Activated CD4-positive, alpha-beta T cell treated with anti-CD3 and anti-CD28 coated beads for 48 hours (primary cell): ENCODE measurements around the gene URM1.
"Not testable (repeated sequence)": the region's sequence is repeated elsewhere in the genome, so short reads cannot be mapped to it uniquely, and the experiment has no call there.

ENCODE experiments used
- DNase-seq: peaks from one replicate; pipeline ENCODE4 v3.0.0-alpha.2; 2020

The URM1 gene

DNA sequence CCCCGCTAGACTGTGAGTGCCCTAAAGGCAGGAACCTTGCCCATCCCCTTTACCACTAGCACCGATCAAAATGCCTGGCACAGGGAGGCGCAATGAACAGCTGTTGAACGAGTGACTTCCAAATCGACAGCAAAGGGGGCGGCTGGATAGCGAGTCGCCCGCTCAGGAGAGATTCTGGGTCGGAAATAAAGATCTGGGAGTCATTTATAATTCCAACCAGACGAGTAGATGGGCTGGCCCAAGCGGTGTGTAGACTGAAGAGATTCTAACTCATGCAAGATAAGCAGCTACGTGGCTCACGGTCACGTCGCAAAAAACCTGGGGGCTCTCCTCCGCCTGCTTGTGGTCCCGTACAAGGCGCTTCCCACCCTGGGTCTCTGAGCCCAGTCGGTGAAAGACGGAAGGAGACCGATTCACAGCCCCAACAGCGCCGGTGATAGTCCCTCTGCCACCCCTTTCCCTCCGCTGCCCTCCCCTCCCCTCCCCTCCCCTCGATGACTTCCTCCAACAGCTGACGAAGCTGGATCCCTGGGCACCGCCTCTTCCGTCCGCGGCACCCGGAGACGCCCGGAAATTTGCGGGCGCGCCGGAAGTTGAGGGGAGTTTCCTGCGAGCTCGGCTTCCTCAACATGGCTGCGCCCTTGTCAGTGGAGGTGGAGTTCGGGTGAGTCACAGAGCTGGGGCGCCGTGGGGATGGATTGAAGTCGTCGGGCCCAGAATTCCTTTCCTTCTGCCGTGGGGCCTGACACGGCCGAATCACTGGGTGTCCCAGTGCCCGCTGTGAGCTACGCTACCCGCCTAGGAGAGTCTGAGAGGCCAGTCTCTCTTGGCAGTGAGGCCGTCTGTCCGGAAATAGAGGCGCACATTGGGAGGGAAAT lies at the start of gene URM1:
Gene URM1, plus strand, starts transcription at position 623 of the 878 bp plus-strand sequence. Its CDS starts 7 bp downstream, at position 630.
- peak; percentile 97 for DNase-seq

GRCh38 chr9:128321879-128322403 lies 49.2 kb upstream of the URM1 start:
- no peak for DNase-seq

DNA sequence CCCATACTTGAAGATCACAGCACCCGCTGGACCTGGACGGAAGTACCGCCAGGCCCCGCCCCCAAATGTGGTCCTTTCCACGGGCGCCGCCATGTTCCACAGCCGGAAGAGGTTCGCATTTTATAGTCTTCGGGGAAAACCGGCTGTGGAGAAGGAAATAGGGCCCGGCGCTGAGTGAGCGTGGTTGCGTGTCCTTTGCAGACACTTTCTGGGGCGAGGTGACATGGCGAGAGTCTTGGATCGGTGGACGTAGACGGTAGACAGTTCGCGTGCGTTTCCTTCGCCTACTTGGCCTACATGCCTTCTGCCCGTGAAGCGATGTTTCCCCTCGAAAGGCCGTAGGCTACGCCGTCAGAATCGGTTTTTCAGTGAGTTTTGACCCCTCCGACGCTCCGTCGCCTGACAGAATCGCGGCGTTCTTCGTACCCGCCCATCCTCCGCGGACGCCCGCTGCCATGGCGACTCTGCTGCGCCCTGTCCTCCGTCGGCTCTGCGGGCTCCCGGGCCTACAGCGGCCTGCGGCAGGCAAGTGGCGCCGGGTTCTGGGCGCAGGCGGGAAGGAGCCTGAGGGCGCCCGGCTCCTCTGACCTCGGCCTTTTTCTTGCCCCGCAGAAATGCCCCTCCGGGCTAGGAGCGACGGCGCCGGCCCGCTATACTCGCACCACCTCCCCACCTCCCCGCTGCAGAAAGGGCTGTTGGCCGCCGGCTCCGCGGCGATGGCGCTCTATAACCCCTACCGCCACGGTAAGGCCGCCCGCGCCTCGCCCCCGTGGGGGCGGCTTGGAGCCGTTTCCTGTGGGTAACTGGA lies 48.6 kb upstream of the URM1 start, which contains the start of the genes COQ4 and TRUB2:
Gene COQ4, plus strand, starts transcription at position 436 of the 808 bp plus-strand sequence. Its CDS starts 20 bp downstream, at position 456.
Gene TRUB2, minus strand, starts transcription at position 44 of the 808 bp plus-strand sequence. Its CDS starts 39 bp downstream, at position 5.
- DNase-seq = peak; percentile 95

- DNase-seq = no peak
These were observed 47.9 kb upstream of the URM1 start for GRCh38 chr9:128323212-128323730.

DNA sequence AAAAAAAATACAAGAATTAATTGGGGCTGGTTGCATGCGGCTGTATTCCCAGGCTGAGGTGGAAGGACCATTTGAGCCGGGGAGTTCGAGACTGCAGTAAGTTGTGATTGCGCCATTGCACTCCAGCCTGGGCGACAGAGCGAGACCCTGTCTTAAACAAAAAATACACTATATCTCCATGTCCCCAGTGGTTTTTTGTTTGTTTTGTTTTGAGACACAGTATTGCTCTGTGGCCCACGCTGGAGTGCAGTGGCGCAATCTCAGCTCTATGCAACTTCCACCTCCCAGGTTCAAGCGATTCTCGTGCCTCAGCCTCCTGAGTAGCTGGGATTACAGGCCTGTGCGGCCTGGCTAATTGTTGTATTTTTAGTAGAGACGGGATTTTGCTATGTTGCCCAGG lies 47.4 kb upstream of the URM1 start:
- DNase-seq = no peak

DNA sequence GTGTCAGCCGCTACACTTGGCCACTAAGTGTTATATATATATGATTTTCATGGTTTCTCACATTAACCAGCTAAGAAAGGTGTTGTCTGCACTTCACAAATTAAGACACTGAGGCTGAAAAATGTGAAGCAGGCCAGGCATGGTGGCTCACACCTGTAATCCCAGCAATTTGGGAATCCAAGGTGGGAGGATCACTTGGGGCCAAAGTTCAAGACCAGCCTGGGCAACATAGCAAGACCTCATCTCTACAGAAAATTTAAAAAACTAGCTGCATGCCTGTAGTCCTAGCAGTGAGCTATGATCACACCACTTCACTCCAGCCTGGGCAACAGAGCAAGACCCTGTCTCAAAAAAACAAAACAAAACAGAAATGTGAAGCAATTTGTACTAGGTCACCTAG lies 46.8 kb upstream of the URM1 start:
- DNase-seq = no peak

- DNase-seq = no peak
These were observed 45.5 kb upstream of the URM1 start for GRCh38 chr9:128325629-128326028.

GRCh38 chr9:128333451-128333869 lies 37.7 kb upstream of the URM1 start:
- no peak for DNase-seq

- DNase-seq = no peak
These were observed 36.0 kb upstream of the URM1 start for GRCh38 chr9:128335161-128335560.

- DNase-seq = no peak
These were observed 35.3 kb upstream of the URM1 start for GRCh38 chr9:128335914-128336313.

- no peak for DNase-seq
These were observed 33.2 kb upstream of the URM1 start for GRCh38 chr9:128337936-128338335.

DNA sequence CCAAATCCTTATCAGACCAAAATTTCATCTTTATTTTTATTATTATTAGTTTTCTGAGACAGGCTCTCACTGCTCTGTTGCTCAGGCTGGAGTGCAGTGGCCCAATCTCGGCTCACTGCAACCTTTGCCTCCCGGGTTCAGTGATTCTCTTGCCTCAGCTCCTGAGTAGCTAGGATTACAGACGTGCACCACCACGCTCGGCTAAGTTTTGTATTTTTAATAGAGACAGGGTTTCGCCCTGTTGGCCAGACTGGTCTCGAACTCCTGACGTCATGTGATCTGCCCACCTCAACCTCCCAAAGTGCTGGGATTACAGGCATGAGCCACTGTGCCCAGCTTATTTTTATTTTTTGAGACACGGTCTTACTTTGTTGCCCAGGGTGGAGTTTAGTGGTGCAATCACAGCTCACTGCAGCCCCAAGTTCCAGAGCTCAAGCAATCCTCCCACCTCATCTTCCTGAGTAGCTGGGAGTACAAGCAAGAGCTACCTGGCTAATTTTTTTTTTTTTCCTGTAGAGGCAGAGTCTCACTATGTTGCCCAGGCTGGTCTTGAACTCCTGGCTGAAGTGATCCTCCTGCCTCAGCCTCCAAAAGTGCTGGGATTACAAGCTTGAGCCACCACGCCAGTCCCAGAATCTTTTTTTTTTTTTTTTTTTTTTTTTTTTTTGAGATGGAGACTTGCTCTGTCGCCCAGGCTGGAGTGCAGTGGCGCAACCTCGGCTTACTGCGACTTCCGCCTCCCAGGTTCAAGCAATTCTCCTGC lies 32.1 kb upstream of the URM1 start:
- DNase-seq = not testable (repeated sequence)

GRCh38 chr9:128339761-128340690 lies 31.1 kb upstream of the URM1 start, which contains the start of gene SLC27A4:
SLC27A4 (plus strand) TSS chr9:128340527; CDS start chr9:128343133, 2,606 bp downstream.
- peak; percentile 80 for DNase-seq

- DNase-seq = peak; percentile 29
These were observed 30.3 kb upstream of the URM1 start for GRCh38 chr9:128340691-128341434.

DNA sequence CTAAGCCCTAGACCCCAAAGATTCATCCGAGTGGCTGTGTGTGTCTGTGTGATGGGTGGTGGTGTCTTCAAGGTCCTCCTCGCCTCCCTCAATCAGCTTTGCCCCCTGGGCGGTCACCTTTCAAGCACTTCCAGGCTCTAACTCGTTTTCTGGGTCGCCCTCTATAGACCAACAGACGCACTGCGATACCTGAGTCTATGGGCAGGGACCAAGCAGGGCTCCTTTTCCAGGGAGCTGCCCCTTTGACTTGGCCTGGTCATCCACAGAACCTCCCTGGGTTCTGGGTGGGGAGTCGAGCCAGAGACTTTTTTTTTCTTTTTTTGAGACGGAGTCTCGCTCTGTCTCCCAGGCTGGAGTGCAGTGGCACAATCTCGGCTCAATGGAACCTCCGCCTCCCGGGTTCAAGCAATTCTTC lies 29.7 kb upstream of the URM1 start:
- peak; percentile 79 for DNase-seq

- no peak for DNase-seq
These were observed 28.0 kb upstream of the URM1 start for GRCh38 chr9:128342971-128343680.

- no peak for DNase-seq
These were observed 27.3 kb upstream of the URM1 start for GRCh38 chr9:128343855-128344254.

- no peak for DNase-seq
These were observed 26.1 kb upstream of the URM1 start for GRCh38 chr9:128344931-128345605.

DNA sequence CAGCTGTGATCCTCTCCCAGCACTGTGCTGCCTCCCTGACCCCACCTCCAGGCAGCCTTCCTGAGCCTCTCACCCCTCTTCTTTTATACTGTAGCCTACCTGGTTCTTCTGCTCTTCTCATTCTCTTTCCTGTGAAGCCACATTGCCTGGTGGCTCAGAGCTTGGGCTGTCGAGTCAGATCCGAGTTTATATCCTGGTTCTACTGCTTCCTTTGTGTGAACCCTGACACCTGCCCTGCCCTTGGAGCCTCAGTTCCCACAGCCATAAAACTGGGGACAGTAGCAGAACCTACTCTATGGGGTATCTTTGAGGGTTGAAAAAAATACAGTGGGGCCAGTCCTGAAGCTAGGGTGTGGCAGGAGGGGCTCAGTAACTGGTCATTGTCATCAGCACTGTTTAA lies 22.0 kb upstream of the URM1 start:
- no peak for DNase-seq
